ENCODE data around the gene ATE1. TPM values are rescaled to one million over a fixed set of nuclear protein-coding genes. Genes with fewer than 3 reads are reported as not detected.

The ATE1 gene
- total RNA-seq, 2 experiments from 2014 or later = 13.6 to 17.5 TPM

- CTCF ChIA-PET = interaction anchor here (1.4 to 1.6 kb wide), 2 partner anchors 32 to 41 kb away, joined by 3 to 4 read pairs; no protein-coding TSS in a partner anchor
- Mint-ChIP-seq H3K36me3 (ENCODE audit: low read depth) (no peaks in the 10 kb centered on the region), H3K9me3 (peaks cover 7% of the 10 kb centered on the region), H3K27ac (no peak overlapping the region), H3K4me3 (no peak overlapping the region), H3K27me3 (ENCODE audit: low read depth) (peaks cover 2% of the 10 kb centered on the region), H3K4me1 (ENCODE audit: low read depth) (no peaks in the 10 kb centered on the region)
- DNase-seq = no peak
- intact Hi-C loops (cut with micrococcal nuclease) = no loop called here
These were observed 232.7 kb downstream of the ATE1 start for GRCh38 chr10:121694966-121695643.

GRCh38 chr10:121694327-121694965, 233.4 kb downstream of the ATE1 start:
- Mint-ChIP-seq H3K36me3 (ENCODE audit: low read depth) (no peaks in the 10 kb centered on the region), H3K27me3 (ENCODE audit: low read depth) (peaks cover 2% of the 10 kb centered on the region), H3K9me3 (peaks cover 6% of the 10 kb centered on the region), H3K4me1 (ENCODE audit: low read depth) (no peaks in the 10 kb centered on the region), H3K27ac (no peak overlapping the region), H3K4me3 (no peak overlapping the region)
- DNase-seq = no peak
- intact Hi-C loops (cut with micrococcal nuclease) = no loop called here
- CTCF ChIA-PET = interaction anchor here (0.9 to 1.4 kb wide), 2 partner anchors 12 to 42 kb away, joined by 3 to 4 read pairs; no protein-coding TSS in a partner anchor

GRCh38 chr10:121692626-121693025, 235.2 kb downstream of the ATE1 start:
- H3K4me3 Mint-ChIP-seq = no peak overlapping the region
- H3K4me1 Mint-ChIP-seq (ENCODE audit: low read depth) = no peaks in the 10 kb centered on the region
- H3K9me3 Mint-ChIP-seq = peaks cover under 1% of the 10 kb centered on the region
- no peak overlapping the region for H3K27ac Mint-ChIP-seq
- CTCF ChIA-PET = interaction anchor here (0.7 kb wide), 1 partner anchor 169 kb away, joined by 3 read pairs; no protein-coding TSS in a partner anchor
- H3K36me3 Mint-ChIP-seq (ENCODE audit: low read depth) = no peaks in the 10 kb centered on the region
- intact Hi-C loops (cut with micrococcal nuclease) = no loop called here
- no peak for DNase-seq
- no peaks in the 10 kb centered on the region for H3K27me3 Mint-ChIP-seq (ENCODE audit: low read depth)

DNA sequence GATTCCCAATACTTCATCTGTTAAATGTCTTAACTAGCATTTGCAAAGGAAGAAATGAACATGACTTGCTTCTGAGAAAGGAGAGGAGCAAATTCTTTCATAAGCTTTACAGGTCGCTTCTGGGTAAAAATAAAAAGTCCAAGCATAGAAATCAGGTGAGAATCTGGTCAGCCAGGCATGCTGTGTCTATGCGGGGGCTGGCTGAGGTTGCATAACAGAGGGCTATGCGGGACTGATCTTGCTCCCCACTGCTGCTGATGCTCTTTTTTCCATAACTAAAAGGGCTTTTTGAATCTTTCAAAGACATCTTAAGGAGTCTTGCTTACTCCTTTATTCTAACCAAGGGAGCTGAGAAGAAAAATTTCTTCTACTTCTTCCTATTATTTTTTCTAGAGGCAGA, 236.9 kb downstream of the ATE1 start:
- Mint-ChIP-seq H3K9me3 (no peaks in the 10 kb centered on the region), H3K27me3 (ENCODE audit: low read depth) (no peaks in the 10 kb centered on the region), H3K36me3 (ENCODE audit: low read depth) (no peaks in the 10 kb centered on the region), H3K4me1 (ENCODE audit: low read depth) (no peaks in the 10 kb centered on the region), H3K27ac (no peak overlapping the region), H3K4me3 (no peak overlapping the region)
- intact Hi-C loops (cut with micrococcal nuclease) = no loop called here
- DNase-seq = no peak
- CTCF ChIA-PET = no interaction called here

Other genes starting within 250 kb of the ATE1 start
- 10 to 100 TPM; 47.5 to 48.8 TPM for gene NSMCE4A, start 47.2 kb upstream of the ATE1 start, total RNA-seq
- not detected for gene TACC2, start 61.1 kb upstream of the ATE1 start, total RNA-seq